Kidney (tissue), 14 donors: Measurements from ENCODE around the gene GGCX. TPM values are rescaled to one million over a fixed set of nuclear protein-coding genes. Genes with fewer than 3 reads are reported as not detected.

Experiments used
- DNase-seq, 5 donors: peaks; one replicate each; pipeline ENCODE4 v3.0.0-alpha.2; 2013 to 2020
- FAIRE-seq: peaks from 2 replicates; lab custom pipeline; 2012; peaks lifted over from hg19 to GRCh38; lab: Jason Lieb, UNC
- H3K27ac ChIP-seq, 2 donors: one replicate each; pipeline ENCODE4 v1.7.0; 2013; ENCODE audit warnings: low read depth in 2 of 2, low read length in 2 of 2, inconsistent platforms in 1 of 2
- H3K27me3 ChIP-seq: one replicate; pipeline ENCODE4 v1.7.1; 2013; ENCODE audit warnings: low read length, inconsistent platforms; ENCODE audit not compliant: control insufficient read depth, insufficient read depth
- H3K36me3 ChIP-seq, 3 donors: one replicate each; pipeline versions ENCODE4 v1.7.0 to v1.7.1; 2013; ENCODE audit warnings: low read length in 3 of 3, control low read depth in 1 of 3, inconsistent platforms in 1 of 3; ENCODE audit not compliant: insufficient read depth in 3 of 3, control insufficient read depth in 2 of 3
- H3K4me1 ChIP-seq, 3 donors: one replicate each; pipeline versions ENCODE4 v1.7.0 to v1.7.1; 2013; ENCODE audit warnings: low read length in 3 of 3, inconsistent platforms in 1 of 3, low read depth in 1 of 3; ENCODE audit not compliant: control insufficient read depth in 2 of 3, insufficient read depth in 2 of 3
- H3K4me3 ChIP-seq, 3 donors: one replicate each; pipeline versions ENCODE4 v1.7.0 to v1.8.1; 2013; ENCODE audit warnings: low read length in 3 of 3, control low read depth in 1 of 3, inconsistent platforms in 1 of 3
- H3K9ac ChIP-seq, 3 donors: one replicate each; pipeline versions ENCODE4 v1.7.0 to v1.7.1; 2013; ENCODE audit warnings: low read length in 3 of 3, control low read depth in 1 of 3, inconsistent platforms in 1 of 3
- H3K9me3 ChIP-seq, 3 donors: one replicate each; pipeline versions ENCODE4 v1.7.0 to v1.7.1; 2013; ENCODE audit warnings: low read length in 3 of 3, control low read depth in 1 of 3, inconsistent platforms in 1 of 3; ENCODE audit not compliant: control insufficient read depth in 2 of 3, insufficient read depth in 1 of 3
- CTCF ChIP-seq: IDR thresholded peaks from 3 replicates; pipeline ENCODE4 v1.5.1; 2012; ENCODE audit warnings: mild to moderate bottlenecking, moderate library complexity, borderline replicate concordance; ENCODE audit not compliant: insufficient read depth; ENCODE audit errors: extremely low read depth
- intact Hi-C: fragments of 100-400 bp; cut with DNase I; formaldehyde crosslinking; loops from one replicate; pipeline ENCODE4 v1.11.1; 2022
- polyA plus RNA-seq: library from polyadenylated mRNA; stranded (reverse); fragments of 350-450 nt; fragmentation: Illumina TruSeq; extraction: RNeasy Lipid Tissue Mini Kit (QIAGEN cat#74804); gene quantifications from one replicate; pipeline ENCODE4 v1.2.3, GENCODE V29; 2014; ENCODE audit warnings: low read depth, low replicate concordance; ENCODE audit not compliant: insufficient read depth
- total RNA-seq: library from RNA; stranded (reverse); fragmentation: NEBNext Ultra II Directional; extraction: Animal tissue kit (Norgen Biotek cat#: 25700); gene quantifications from one replicate; pipeline ENCODE4 v1.2.1, GENCODE V29; 2021
- donor health status: control.
- donor health status: control.
- donor health status: control.
- donor health status: control.
- donor health status: control.
- donor health status: DM: yes; HTN: yes; CAD: no.
- donor health status: Normal renal cell carcinoma (clear cell type).

GGCX gene
- total and polyA plus RNA-seq, 2 donors from 2014 or later, result 27.8 to 50.7 TPM

GRCh38 chr2:85506768-85507181 is 54.5 kb downstream of the GGCX start:
- Histone ChIP-seq H3K9ac (no peak overlapping the region), H3K36me3 (no peaks in the 10 kb centered on the region), H3K9me3 (no peaks in the 10 kb centered on the region), H3K27ac (no peak overlapping the region), H3K4me1 (peaks cover 0 to 18% (median 5%) of the 10 kb centered on the region in 3 donors), H3K27me3 (no peaks in the 10 kb centered on the region), H3K4me3 (no peak overlapping the region)
- no peak for DNase-seq
- TF ChIP-seq CTCF, result no peak
- no peak for FAIRE-seq
- intact Hi-C loops, result no loop called here

GRCh38 chr2:85505551-85506238 is 55.6 kb downstream of the GGCX start:
- Histone ChIP-seq H3K36me3 (no peaks in the 10 kb centered on the region), H3K9me3 (no peaks in the 10 kb centered on the region), H3K4me1 (peaks cover 0 to 14% (median 5%) of the 10 kb centered on the region in 3 donors), H3K4me3 (no peak overlapping the region), H3K9ac (no peak overlapping the region), H3K27me3 (no peaks in the 10 kb centered on the region), H3K27ac (peak overlapping the region in 1 of 2 donors; percentile 14)
- DNase-seq (no peak), FAIRE-seq (no peak)
- no peak for TF ChIP-seq CTCF
- intact Hi-C loops, result no loop called here

GRCh38 chr2:85504778-85505261 is 56.5 kb downstream of the GGCX start:
- H3K9ac ChIP-seq, result no peak overlapping the region
- peak in 3 of 5 donors; percentile 44 to 51 (median 47) for DNase-seq

More at GRCh38 chr2:85504778-85505261, 56.5 kb downstream of the GGCX start:
- Histone ChIP-seq H3K4me1 (peaks cover 0 to 14% (median 5%) of the 10 kb centered on the region in 3 donors), H3K4me3 (no peak overlapping the region), H3K27me3 (no peaks in the 10 kb centered on the region), H3K36me3 (no peaks in the 10 kb centered on the region), H3K27ac (peak overlapping the region; percentile 10 to 48), H3K9me3 (no peaks in the 10 kb centered on the region)
- intact Hi-C loops, result no loop called here
- no peak for FAIRE-seq
- TF ChIP-seq CTCF, result no peak
